GM12875 (cell line): ENCODE data around the gene APBB2.

Experiments used
- H3K4me3 ChIP-seq: one replicate; pipeline ENCODE4 v1.5.1; 2011; ENCODE audit warnings: low read depth, low read length, control low read depth
- TF ChIP-seq, protein P1 (sequence below): IDR thresholded peaks from 2 replicates; pipeline ENCODE4 v1.5.1; 2011; ENCODE audit warnings: low read depth, mild to moderate bottlenecking, control low read depth, inconsistent platforms, low read length, moderate library complexity, borderline replicate concordance; ENCODE audit not compliant: insufficient read depth

Gene APBB2

DNA sequence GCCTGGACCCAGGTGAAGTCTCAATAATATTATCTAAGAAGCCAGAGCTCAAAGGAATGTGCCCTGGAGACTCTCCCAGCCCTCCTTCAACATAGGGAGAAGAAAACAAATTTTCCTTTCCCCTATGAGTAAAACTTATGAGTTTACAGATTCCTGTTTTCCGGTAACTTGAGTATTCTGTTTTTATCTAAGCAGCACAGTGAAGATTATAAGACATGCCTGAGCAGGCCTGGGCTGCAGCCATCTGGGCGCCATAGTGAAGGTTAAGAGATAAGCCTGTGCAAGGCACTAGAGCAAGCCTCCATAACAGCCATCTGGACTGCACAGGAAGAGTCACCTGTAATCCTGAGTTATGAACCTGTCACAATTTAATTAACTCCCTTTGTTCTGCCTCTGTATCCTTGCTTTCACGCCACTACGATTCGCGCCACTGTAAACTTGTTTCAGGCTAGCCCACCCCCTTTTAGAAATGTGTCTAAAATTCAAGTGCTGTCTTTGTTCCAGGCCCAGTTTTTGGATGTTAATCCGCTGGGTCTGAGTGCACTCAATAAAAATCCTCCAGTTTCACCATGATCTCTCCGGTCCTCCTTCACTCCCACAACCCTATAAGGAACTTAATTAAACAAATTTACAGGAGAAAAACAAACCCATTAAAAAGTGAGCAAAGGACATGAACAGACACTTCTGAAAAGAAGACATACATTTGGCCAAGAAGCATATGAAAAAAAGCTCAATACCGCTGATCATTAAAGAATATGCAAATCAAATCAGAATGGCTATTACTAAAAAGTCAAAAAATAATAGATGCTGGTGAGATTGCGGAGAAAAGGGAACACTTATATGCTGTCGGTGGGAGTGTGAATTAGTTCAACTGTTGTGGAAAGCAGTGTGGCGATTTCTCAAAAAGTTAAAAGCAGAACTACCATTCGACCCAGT is 189.5 kb downstream of the APBB2 start:
- TF ChIP-seq, protein P1, sequence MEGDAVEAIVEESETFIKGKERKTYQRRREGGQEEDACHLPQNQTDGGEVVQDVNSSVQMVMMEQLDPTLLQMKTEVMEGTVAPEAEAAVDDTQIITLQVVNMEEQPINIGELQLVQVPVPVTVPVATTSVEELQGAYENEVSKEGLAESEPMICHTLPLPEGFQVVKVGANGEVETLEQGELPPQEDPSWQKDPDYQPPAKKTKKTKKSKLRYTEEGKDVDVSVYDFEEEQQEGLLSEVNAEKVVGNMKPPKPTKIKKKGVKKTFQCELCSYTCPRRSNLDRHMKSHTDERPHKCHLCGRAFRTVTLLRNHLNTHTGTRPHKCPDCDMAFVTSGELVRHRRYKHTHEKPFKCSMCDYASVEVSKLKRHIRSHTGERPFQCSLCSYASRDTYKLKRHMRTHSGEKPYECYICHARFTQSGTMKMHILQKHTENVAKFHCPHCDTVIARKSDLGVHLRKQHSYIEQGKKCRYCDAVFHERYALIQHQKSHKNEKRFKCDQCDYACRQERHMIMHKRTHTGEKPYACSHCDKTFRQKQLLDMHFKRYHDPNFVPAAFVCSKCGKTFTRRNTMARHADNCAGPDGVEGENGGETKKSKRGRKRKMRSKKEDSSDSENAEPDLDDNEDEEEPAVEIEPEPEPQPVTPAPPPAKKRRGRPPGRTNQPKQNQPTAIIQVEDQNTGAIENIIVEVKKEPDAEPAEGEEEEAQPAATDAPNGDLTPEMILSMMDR: no peak
- no peak overlapping the region for H3K4me3 ChIP-seq

DNA sequence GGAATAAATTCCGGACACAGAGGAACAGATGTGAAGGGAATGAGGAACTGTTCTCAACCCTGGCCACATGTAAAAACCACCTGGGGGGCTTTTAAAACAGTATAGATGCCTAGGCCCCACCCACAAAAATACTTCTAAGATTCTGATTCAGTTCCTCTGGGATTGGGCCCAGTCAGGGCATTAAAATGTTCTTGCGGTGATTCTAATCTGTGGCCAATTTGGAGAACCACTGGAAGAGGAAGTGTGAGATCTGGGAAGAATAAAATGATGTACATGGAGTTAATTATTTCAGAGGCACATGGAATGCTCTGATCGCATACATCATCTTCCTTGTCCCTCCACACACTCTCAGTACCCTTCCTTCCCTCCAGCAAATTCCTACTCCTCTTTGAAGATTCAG is 192.2 kb downstream of the APBB2 start:
- no peak overlapping the region for H3K4me3 ChIP-seq
- TF ChIP-seq, protein P1: no peak

DNA sequence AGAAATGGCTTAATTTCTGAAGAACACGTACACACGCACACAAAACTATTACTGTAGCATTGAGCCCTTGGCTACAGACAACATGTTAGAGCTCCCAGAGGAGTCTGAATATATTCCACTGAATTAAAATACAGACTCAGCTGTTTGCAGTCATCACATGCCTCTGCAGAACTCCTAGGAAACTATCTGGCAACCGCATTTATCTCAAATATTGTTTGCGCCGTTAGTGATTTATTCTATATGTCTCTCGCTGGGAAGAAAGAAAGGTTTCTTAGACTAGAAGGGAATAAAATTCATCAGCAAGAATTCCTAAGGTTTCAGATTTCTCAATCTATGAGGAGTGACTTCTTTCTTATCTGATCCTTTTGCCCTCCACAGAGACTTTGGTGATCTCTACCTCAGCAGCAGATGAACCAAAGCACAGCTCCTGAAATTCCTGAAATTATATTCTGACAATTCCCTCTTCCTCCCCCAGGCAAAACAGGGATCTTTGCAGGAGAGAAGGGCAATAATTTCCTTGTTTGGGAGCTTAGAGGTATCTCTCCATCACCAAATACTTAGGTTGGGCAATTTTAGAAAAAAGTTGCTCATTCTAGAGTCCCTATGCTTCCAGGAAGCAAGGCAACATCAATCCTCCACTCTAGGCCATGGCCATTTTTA is 199.2 kb downstream of the APBB2 start:
- H3K4me3 ChIP-seq: no peak overlapping the region
- TF ChIP-seq, protein P1: no peak

DNA sequence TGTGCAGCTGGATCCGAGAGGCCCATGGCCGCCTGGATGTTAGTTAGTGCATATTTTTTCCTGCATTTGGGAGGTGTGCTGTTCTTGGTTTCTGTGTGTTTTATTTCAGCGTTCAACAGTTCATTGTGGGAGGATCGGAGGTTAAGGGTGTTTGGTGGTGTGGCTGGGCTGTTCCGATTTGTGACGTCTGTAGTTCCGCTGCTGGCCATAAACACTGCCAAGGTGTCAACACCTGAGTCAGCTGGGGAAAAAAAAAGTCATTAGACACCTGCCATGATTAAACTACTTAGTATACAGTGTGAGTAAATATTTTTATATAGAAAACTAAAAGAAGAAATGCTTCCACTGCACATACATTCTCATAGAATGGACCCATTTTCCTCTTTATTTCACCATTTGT is 200.2 kb downstream of the APBB2 start:
- H3K4me3 ChIP-seq: no peak overlapping the region
- TF ChIP-seq, protein P1: no peak

DNA sequence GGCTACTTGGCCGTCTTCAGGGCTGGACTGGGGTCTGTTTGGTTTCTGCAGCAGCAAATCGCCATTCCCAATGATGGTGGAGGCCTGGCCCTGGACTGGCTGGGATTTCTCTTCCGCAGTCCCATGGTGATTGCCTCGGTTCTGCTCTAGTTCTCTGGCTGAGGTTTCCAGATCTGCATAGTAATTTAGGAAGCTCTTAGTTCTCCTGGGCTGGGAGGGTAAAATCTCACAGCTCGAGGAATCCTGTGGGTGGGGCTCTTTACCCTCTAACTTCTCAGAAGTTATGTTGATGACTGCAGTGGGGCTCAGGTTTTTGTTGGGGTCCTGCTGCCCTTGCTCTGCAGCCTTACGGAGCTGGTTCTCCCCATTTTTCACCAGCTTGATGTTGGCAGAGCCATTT is 200.6 kb downstream of the APBB2 start:
- no peak overlapping the region for H3K4me3 ChIP-seq
- TF ChIP-seq, protein P1: no peak

DNA sequence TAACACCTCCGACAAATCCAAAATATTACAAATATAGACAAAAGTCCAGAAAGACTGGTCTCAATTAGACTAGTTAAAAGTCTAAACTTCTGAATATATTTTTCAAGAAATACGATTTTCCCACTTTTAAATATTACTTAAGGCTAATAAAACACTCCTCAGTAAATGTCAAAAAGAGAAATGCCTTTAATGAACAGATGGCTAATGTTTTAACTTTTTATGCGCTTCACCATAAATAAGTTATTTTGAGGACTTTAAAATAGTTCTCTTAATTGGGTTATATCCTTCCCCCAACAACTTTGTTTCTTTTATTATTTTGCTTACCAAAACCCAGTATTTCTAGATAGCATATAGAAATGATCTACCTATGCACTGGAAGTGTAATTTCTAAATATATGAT is 201.4 kb downstream of the APBB2 start:
- no peak overlapping the region for H3K4me3 ChIP-seq
- TF ChIP-seq, protein P1: no peak
